Transverse colon (tissue), 4 donors: ENCODE results near the gene EEPD1. TPM values are rescaled to one million over a fixed set of nuclear protein-coding genes. Genes with fewer than 3 reads are reported as not detected.

ENCODE experiments used
- DNase-seq: peaks from one replicate; pipeline ENCODE4 v3.0.0-alpha.2; 2019
- H3K27ac ChIP-seq, 4 donors: fragments of 200-600 bp; sonication (generic); 2 replicates each; pipeline ENCODE4 v1.5.1; 2016 to 2018; ENCODE audit warnings: inconsistent platforms in 4 of 4
- H3K27me3 ChIP-seq: fragments of 200-600 bp; sonication (generic); 2 replicates; pipeline ENCODE4 v1.5.1; 2017; ENCODE audit warnings: inconsistent platforms
- H3K36me3 ChIP-seq, 4 donors: fragments of 200-600 bp; sonication (generic); 2 replicates each; pipeline ENCODE4 v1.5.1; 2017 to 2019; ENCODE audit warnings: inconsistent platforms in 4 of 4
- H3K4me1 ChIP-seq, 4 donors: fragments of 200-600 bp; sonication (generic); 2 replicates each; pipeline ENCODE4 v1.5.1; 2017 to 2020; ENCODE audit warnings: inconsistent platforms in 4 of 4
- H3K4me3 ChIP-seq, 4 donors: fragments of 200-600 bp; sonication (generic); 1 replicate in 1 of 4; 2 replicates in 3 of 4; pipeline versions ENCODE4 v1.5.1 to v1.6.1; 2017 to 2019; ENCODE audit warnings: inconsistent platforms in 4 of 4
- H3K9me3 ChIP-seq, 2 donors: fragments of 200-600 bp; sonication (generic); 2 replicates each; pipeline ENCODE4 v1.5.1; 2017 to 2019; ENCODE audit warnings: inconsistent platforms in 2 of 2
- CTCF ChIP-seq, 5 experiments: fragments of 200-600 bp in 3 of 5; fragments of 450-650 bp in 2 of 5; sonication (generic) in 3 of 5; IDR thresholded peaks; 1 replicate in 2 of 5; 2 replicates in 3 of 5; pipeline ENCODE4 v1.5.1; 2016 to 2017; ENCODE audit warnings: antibody characterized with exemption in 5 of 5, inconsistent platforms in 3 of 5, mild to moderate bottlenecking in 2 of 5, moderate library complexity in 1 of 5
- EP300 ChIP-seq: sonication (generic); formaldehyde crosslinking; IDR thresholded peaks from one replicate; pipeline ENCODE4 v1.6.1; 2017; ENCODE audit warnings: antibody characterized with exemption, low read depth
- POLR2A ChIP-seq: fragments of 450-650 bp; IDR thresholded peaks from one replicate; pipeline ENCODE4 v1.6.1; 2016; ENCODE audit warnings: antibody characterized with exemption, mild to moderate bottlenecking, moderate library complexity
- POLR2AphosphoS5 ChIP-seq, 3 donors: sonication (generic); formaldehyde crosslinking; IDR thresholded peaks; one replicate each; pipeline ENCODE4 v1.6.1; 2016; ENCODE audit warnings: antibody characterized with exemption in 3 of 3
- WGBS, 2 donors: methylation state at CpG; one replicate each; pipeline ENCODE4 v1.1.5; 2018; ENCODE audit warnings: low coverage in 1 of 2; 5-methylcytosine and 5-hydroxymethylcytosine counted together
- in situ Hi-C, 4 donors: fragments of 200-750 bp; cut with MboI; loops; one replicate each; pipeline versions ENCODE4 v1.15.0 to v1.15.1; 2017; ENCODE audit warnings: low sequenced_read_pairs in 3 of 4, low pct_ligation_motif_present in 1 of 4, low pct_unique_long_range_greater_than_20kb in 1 of 4
- intact Hi-C: fragments of 100-400 bp; cut with DNase I; formaldehyde crosslinking; loops from one replicate; pipeline ENCODE4 v1.15.1; 2023; ENCODE audit warnings: low total_unique reads
- total RNA-seq, 4 donors: library from RNA; depleted of rRNA; stranded (reverse); fragments of >200 nt; gene quantifications; one replicate each; pipeline ENCODE4 v1.1.0, GENCODE V29; 2016

The EEPD1 gene
- total RNA-seq, 4 donors from 2014 or later = 16.2 to 36.2 (median 25.2) TPM

- TF ChIP-seq CTCF (IDR thresholded peaks at IDR 0.05) = no peak
- no peak for TF ChIP-seq POLR2A
- TF ChIP-seq POLR2AphosphoS5 (IDR thresholded peaks at IDR 0.05) = no peak
- no peak for TF ChIP-seq EP300
- Histone ChIP-seq H3K27ac (no peak overlapping the region), H3K4me3 (no peak overlapping the region), H3K27me3 (no peaks in the 10 kb centered on the region), H3K9me3 (no peaks in the 10 kb centered on the region), H3K4me1 (peaks cover 10 to 50% (median 30%) of the 10 kb centered on the region in 4 donors), H3K36me3 (no peaks in the 10 kb centered on the region)
- in situ Hi-C loops (no loop called here), intact Hi-C loops (no loop called here)
- 89 to 90% methylated on average over 2 to 5 of the region's 5 CpGs for WGBS, 2 donors
- no peak for DNase-seq
These were observed 51.1 kb downstream of the EEPD1 start for GRCh38 chr7:36204044-36204663.

- TF ChIP-seq POLR2AphosphoS5 (IDR thresholded peaks at IDR 0.05) (no peak), CTCF (IDR thresholded peaks at IDR 0.05) (no peak), EP300 (no peak), POLR2A (no peak)
- H3K27ac ChIP-seq = peak overlapping the region; percentile 5 to 73 (median 17)
- H3K9me3 ChIP-seq = no peaks in the 10 kb centered on the region
- no peaks in the 10 kb centered on the region for H3K27me3 ChIP-seq
- in situ Hi-C loops (no loop called here), intact Hi-C loops (no loop called here)
- H3K4me1 ChIP-seq = peaks cover 10 to 59% (median 33%) of the 10 kb centered on the region in 4 donors
- H3K4me3 ChIP-seq = no peak overlapping the region
- H3K36me3 ChIP-seq = no peaks in the 10 kb centered on the region
- 79 to 85% methylated on average over 5 to 6 of the region's 6 CpGs for WGBS, 2 donors
- no peak for DNase-seq
These were observed 52.0 kb downstream of the EEPD1 start for GRCh38 chr7:36204929-36205635.

GRCh38 chr7:36205803-36206202 lies 52.7 kb downstream of the EEPD1 start:
- DNase-seq = peak; percentile 55
- in situ Hi-C loops = no loop called here
- no peaks in the 10 kb centered on the region for H3K9me3 ChIP-seq
- H3K4me3 ChIP-seq = no peak overlapping the region
- TF ChIP-seq EP300 (no peak), CTCF (IDR thresholded peaks at IDR 0.05) (no peak), POLR2A (no peak), POLR2AphosphoS5 (IDR thresholded peaks at IDR 0.05) (no peak)
- no peaks in the 10 kb centered on the region for H3K27me3 ChIP-seq
- peaks cover 10 to 66% (median 33%) of the 10 kb centered on the region in 4 donors for H3K4me1 ChIP-seq
- intact Hi-C loops = no loop called here
- 75 to 83% methylated on average over 3 to 6 of the region's 6 CpGs for WGBS, 2 donors
- H3K27ac ChIP-seq = peak overlapping the region; percentile 5 to 73 (median 44)
- no peaks in the 10 kb centered on the region for H3K36me3 ChIP-seq

- TF ChIP-seq CTCF (IDR thresholded peaks at IDR 0.05) (peak in 1 of 5 experiments; percentile 18), POLR2A (no peak), EP300 (no peak)
- WGBS, 2 donors = 26 to 68% methylated on average over 4 to 10 of the region's 10 CpGs
These were observed 54.6 kb downstream of the EEPD1 start for GRCh38 chr7:36207451-36208291.

More at GRCh38 chr7:36207451-36208291, 54.6 kb downstream of the EEPD1 start:
- in situ Hi-C loops = no loop called here
- peak; percentile 54 for DNase-seq
- intact Hi-C loops = no loop called here
- Histone ChIP-seq H3K27me3 (no peaks in the 10 kb centered on the region), H3K9me3 (no peaks in the 10 kb centered on the region), H3K4me3 (no peak overlapping the region), H3K4me1 (peaks cover 10 to 67% (median 33%) of the 10 kb centered on the region in 4 donors), H3K36me3 (no peaks in the 10 kb centered on the region), H3K27ac (peak overlapping the region; percentile 57 to 73 (median 68))
